Bronchial epithelial cell (primary cell): ENCODE measurements around the gene ZNF653. TPM values are rescaled to one million over a fixed set of nuclear protein-coding genes. Genes with fewer than 3 reads are reported as not detected.

Source experiments
- DNase-seq: peaks from one replicate; pipeline ENCODE4 v3.0.0-alpha.2; 2010; ENCODE audit warnings: low read depth
- FAIRE-seq: peaks from 2 replicates; lab custom pipeline; 2011; peaks lifted over from hg19 to GRCh38; lab: Jason Lieb, UNC
- H3K27me3 ChIP-seq: 2 replicates; pipeline ENCODE4 v1.5.1; 2011; ENCODE audit warnings: low read length; ENCODE audit not compliant: control insufficient read depth, insufficient read depth
- H3K36me3 ChIP-seq: 2 replicates; pipeline ENCODE4 v1.5.1; 2011; ENCODE audit warnings: low read length; ENCODE audit not compliant: control insufficient read depth, insufficient read depth
- H3K4me3 ChIP-seq: 2 replicates; pipeline ENCODE4 v1.5.1; 2011; ENCODE audit warnings: mild to moderate bottlenecking, low read depth, low read length, control low read depth
- CTCF ChIP-seq: IDR thresholded peaks from 2 replicates; pipeline ENCODE4 v1.5.1; 2011; ENCODE audit warnings: mild to moderate bottlenecking, moderate library complexity, low read length, control low read depth, inconsistent platforms; ENCODE audit not compliant: insufficient read depth, severe bottlenecking
- total RNA-seq: library from RNA; depleted of rRNA; stranded (reverse); fragments of >200 nt; gene quantifications from 2 replicates; pipeline ENCODE4 v1.2.1, GENCODE V29; 2014

The ZNF653 gene
- total RNA-seq, 1 donor from 2014 or later = 5.3 TPM

DNA sequence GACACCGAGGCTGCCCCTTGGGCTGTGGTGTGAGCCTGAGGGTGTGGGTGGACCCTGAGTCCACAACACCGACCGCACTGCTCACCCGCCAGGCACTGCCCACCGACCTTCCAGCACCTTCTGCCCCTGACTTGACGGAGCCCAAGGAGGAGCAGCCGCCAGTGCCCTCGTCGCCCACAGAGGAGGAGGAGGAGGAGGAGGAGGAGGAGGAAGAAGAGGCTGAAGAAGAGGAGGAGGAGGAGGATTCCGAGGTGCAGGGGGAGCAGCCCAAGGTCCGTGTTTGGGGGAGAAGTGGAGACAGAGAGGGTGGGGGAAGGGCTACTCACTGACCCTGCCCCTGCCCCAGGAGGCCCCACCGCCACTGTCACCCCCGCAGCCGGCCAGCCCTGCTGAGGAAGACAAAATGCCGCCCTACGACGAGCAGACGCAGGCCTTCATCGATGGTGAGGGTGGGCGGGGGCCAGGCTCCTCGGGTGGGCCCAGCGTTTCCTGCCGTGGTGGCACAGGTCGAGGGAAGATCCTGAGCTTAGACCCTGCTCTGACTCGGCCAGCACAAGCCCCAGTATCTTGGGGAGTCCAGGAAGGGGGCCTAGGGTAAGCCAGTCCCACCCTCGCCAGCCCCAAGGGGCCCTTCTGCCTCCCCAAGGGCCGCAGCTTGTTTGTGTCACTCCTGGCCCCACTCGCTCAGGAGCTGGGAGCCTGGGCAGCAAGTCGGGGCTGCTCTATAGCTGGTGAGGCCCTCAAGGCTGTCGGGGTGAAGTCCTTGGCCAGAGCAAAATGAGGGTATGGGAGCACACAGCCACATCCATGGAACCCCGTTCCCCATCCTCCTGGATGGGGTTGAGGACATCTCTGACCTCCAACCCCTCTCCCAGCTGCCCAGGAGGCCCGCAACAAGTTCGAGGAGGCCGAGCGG is 58.0 kb downstream of the ZNF653 start:
- Histone ChIP-seq H3K36me3 (peaks cover 26% of the 10 kb centered on the region), H3K27me3 (no peaks in the 10 kb centered on the region), H3K4me3 (no peak overlapping the region)
- DNase-seq = no peak
- TF ChIP-seq CTCF = no peak
- no peak for FAIRE-seq

GRCh38 chr19:11446652-11447301 is 58.9 kb downstream of the ZNF653 start:
- peaks cover 29% of the 10 kb centered on the region for H3K36me3 ChIP-seq

GRCh38 chr19:11446271-11446651 is 59.4 kb downstream of the ZNF653 start:
- Histone ChIP-seq H3K27me3 (no peaks in the 10 kb centered on the region), H3K4me3 (no peak overlapping the region), H3K36me3 (peaks cover 34% of the 10 kb centered on the region)
- no peak for TF ChIP-seq CTCF
- DNase-seq (no peak), FAIRE-seq (no peak)

More at GRCh38 chr19:11446652-11447301, 58.9 kb downstream of the ZNF653 start:
- no peak overlapping the region for H3K4me3 ChIP-seq
- DNase-seq (no peak), FAIRE-seq (no peak)
- no peaks in the 10 kb centered on the region for H3K27me3 ChIP-seq
- peak; percentile 76 for TF ChIP-seq CTCF

GRCh38 chr19:11445141-11445540 is 60.5 kb downstream of the ZNF653 start:
- DNase-seq (no peak), FAIRE-seq (no peak)
- Histone ChIP-seq H3K36me3 (peaks cover 39% of the 10 kb centered on the region), H3K27me3 (no peaks in the 10 kb centered on the region), H3K4me3 (no peak overlapping the region)
- no peak for TF ChIP-seq CTCF

- H3K36me3 ChIP-seq = peaks cover 37% of the 10 kb centered on the region
- no peak overlapping the region for H3K4me3 ChIP-seq
- no peak for FAIRE-seq
- TF ChIP-seq CTCF = no peak
- peak; percentile 66 for DNase-seq
- no peaks in the 10 kb centered on the region for H3K27me3 ChIP-seq
Observed at GRCh38 chr19:11444059-11444458, 61.6 kb downstream of the ZNF653 start.
